WERI-Rb-1 (cell line): ENCODE results near the gene NAALADL1.

Experiments used
- DNase-seq: peaks from one replicate; pipeline ENCODE4 v3.0.0-alpha.2; 2020
- H3K27ac ChIP-seq: fragments of 250-450 bp; sonication (Bioruptor Pico); 2 replicates; pipeline ENCODE4 v1.5.1; 2020; ENCODE audit warnings: mild to moderate bottlenecking, moderate library complexity
- H3K27me3 ChIP-seq: fragments of 250-450 bp; sonication (Bioruptor Pico); 2 replicates; pipeline ENCODE4 v1.5.1; 2021; ENCODE audit warnings: mild to moderate bottlenecking, low read depth, moderate library complexity; ENCODE audit not compliant: insufficient read depth, severe bottlenecking
- H3K36me3 ChIP-seq: fragments of 250-450 bp; sonication (Bioruptor Pico); 2 replicates; pipeline ENCODE4 v1.5.1; 2020; ENCODE audit warnings: mild to moderate bottlenecking, moderate library complexity
- H3K4me3 ChIP-seq: 2 replicates; pipeline ENCODE4 v1.5.1; 2011; ENCODE audit warnings: low read depth, mild to moderate bottlenecking, control low read depth, low read length
- H3K9me3 ChIP-seq: fragments of 250-450 bp; sonication (Bioruptor Pico); 2 replicates; pipeline ENCODE4 v1.5.1; 2021; ENCODE audit warnings: mild to moderate bottlenecking, moderate library complexity; ENCODE audit not compliant: severe bottlenecking
- TF ChIP-seq, protein P1 (sequence below): IDR thresholded peaks from 2 replicates; pipeline ENCODE4 v1.5.1; 2011; ENCODE audit warnings: low read depth, mild to moderate bottlenecking, control low read depth, inconsistent platforms, low read length

The NAALADL1 gene

DNA sequence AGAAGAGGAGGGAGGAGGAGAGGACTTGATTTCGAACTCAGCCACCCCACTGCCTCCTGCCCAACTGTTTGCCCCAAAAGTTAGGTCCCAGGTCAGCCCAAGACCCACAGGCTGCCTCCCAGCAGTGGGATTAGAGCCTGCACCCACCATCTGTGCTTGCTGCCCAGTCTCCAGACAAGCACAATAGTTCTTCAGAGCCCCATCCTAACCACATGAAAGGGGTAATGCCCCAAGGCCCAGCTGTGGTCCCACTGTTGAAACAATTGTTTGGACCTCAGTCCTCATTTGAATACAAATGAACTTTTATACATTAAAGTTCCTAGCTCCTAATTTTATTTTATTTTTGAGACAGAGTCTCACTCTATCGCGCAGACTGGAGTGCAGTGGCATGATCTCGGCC lies 32.3 kb upstream of the NAALADL1 start:
- no peak for DNase-seq
- TF ChIP-seq, protein P1, sequence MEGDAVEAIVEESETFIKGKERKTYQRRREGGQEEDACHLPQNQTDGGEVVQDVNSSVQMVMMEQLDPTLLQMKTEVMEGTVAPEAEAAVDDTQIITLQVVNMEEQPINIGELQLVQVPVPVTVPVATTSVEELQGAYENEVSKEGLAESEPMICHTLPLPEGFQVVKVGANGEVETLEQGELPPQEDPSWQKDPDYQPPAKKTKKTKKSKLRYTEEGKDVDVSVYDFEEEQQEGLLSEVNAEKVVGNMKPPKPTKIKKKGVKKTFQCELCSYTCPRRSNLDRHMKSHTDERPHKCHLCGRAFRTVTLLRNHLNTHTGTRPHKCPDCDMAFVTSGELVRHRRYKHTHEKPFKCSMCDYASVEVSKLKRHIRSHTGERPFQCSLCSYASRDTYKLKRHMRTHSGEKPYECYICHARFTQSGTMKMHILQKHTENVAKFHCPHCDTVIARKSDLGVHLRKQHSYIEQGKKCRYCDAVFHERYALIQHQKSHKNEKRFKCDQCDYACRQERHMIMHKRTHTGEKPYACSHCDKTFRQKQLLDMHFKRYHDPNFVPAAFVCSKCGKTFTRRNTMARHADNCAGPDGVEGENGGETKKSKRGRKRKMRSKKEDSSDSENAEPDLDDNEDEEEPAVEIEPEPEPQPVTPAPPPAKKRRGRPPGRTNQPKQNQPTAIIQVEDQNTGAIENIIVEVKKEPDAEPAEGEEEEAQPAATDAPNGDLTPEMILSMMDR = no peak
- H3K36me3 ChIP-seq = peaks cover 9% of the 10 kb centered on the region
- no peaks in the 10 kb centered on the region for H3K27me3 ChIP-seq
- no peak overlapping the region for H3K27ac ChIP-seq
- no peak overlapping the region for H3K4me3 ChIP-seq
- no peaks in the 10 kb centered on the region for H3K9me3 ChIP-seq

DNA sequence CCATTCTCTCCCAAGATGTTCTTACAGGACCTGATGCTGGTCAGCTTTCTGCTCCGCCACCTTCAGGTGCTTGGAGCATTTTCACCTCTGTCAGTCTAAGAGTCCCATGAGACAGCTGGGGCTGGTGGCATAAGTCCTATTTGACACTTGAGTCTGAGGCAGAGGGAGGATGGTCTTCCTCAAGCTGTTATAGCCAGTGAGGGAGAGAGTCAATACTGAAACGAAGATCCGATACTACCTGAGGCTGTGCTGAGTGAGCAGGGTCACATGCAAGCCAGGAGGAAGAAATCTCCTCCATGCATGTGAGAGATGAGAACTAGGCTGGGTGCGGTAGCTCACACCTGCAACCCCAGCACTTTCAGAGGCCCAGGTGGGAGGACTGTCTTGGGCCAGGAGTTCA lies 31.3 kb upstream of the NAALADL1 start:
- Histone ChIP-seq H3K27ac (no peak overlapping the region), H3K36me3 (peaks cover 16% of the 10 kb centered on the region), H3K27me3 (no peaks in the 10 kb centered on the region), H3K4me3 (no peak overlapping the region), H3K9me3 (no peaks in the 10 kb centered on the region)
- TF ChIP-seq, protein P1 = no peak
- DNase-seq = no peak

DNA sequence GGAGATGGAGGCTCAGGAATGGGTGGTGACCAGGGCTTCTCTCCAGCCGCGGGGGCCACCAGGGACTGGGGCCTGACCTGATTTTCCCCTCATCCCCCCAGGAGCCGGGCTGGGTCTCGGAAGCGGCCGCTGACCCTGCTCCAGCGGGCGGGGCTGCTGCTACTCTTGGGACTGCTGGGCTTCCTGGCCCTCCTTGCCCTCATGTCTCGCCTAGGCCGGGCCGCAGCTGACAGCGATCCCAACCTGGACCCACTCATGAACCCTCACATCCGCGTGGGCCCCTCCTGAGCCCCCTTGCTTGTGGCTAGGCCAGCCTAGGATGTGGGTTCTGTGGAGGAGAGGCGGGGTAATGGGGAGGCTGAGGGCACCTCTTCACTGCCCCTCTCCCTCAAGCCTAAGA lies 29.5 kb upstream of the NAALADL1 start:
- Histone ChIP-seq H3K4me3 (no peak overlapping the region), H3K27me3 (no peaks in the 10 kb centered on the region), H3K36me3 (peaks cover 24% of the 10 kb centered on the region), H3K9me3 (no peaks in the 10 kb centered on the region), H3K27ac (no peak overlapping the region)
- TF ChIP-seq, protein P1 = no peak
- no peak for DNase-seq

DNA sequence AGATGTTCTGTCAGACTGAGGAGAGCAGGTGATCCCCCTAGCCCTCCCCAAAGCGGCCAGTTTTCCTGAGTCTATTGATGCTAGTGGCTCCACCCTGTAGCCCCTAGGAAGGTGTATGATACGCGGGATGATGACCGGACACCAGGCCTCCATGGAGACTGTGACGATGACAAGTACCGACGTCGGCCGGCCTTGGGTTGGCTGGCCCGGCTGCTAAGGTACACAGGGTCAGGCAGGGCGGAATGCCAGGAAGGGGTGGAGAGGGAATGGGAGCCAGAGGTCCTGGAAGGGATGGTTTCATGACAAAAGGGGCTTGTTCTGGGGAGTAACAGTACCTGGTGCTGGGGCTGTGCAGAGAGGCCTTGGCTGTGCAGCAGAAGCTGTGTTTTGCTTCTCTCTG lies 28.9 kb upstream of the NAALADL1 start:
- no peak overlapping the region for H3K4me3 ChIP-seq
- no peak overlapping the region for H3K27ac ChIP-seq
- H3K27me3 ChIP-seq = no peaks in the 10 kb centered on the region
- DNase-seq = no peak
- H3K9me3 ChIP-seq = no peaks in the 10 kb centered on the region
- TF ChIP-seq, protein P1 = no peak
- H3K36me3 ChIP-seq = peaks cover 28% of the 10 kb centered on the region

DNA sequence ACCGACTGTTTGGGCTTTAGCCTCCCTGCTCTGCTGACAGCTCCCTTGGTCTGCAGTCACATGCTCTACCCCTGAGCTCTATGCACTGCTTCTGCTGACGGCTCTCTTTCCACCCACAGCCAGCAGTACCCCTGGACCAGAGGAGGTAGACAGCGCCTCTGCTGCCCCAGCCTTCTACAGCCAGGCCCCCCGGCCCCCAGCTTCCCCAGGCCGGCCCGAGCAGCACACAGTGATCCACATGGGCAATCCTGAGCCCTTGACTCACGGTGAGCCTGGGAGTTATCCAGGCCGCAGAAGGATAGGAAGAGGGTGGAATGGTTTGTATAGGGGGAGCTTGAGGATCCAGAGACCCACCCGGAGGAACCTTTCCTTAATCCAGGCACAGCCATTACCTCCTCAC lies 28.5 kb upstream of the NAALADL1 start:
- DNase-seq = no peak
- TF ChIP-seq, protein P1 = no peak
- H3K36me3 ChIP-seq = peaks cover 31% of the 10 kb centered on the region

DNA sequence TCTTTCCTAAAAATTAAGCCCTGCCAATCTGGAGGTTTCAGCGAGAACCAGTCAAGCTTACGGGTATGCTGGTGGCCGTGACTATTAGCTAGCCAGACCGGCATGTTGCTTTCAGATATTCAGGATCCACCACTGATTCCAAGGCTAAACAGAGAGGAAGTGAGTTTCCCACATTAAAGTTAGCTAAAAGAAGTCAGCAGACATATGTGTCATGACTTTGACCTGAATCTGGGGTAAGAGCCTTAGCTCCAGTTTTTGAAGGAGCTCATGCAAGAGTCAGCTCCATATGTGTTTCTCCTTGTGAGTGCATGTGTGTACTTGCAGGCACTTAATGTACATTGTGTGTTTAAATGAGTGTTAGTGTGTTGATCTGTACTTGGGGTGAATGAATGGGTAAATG lies 27.1 kb upstream of the NAALADL1 start:
- Histone ChIP-seq H3K36me3 (peaks cover 40% of the 10 kb centered on the region), H3K9me3 (no peaks in the 10 kb centered on the region), H3K27ac (no peak overlapping the region), H3K27me3 (no peaks in the 10 kb centered on the region), H3K4me3 (no peak overlapping the region)
- TF ChIP-seq, protein P1 = no peak
- no peak for DNase-seq

More for the DNA sequence above, 28.5 kb upstream of the NAALADL1 start:
- Histone ChIP-seq H3K27ac (no peak overlapping the region), H3K4me3 (no peak overlapping the region), H3K9me3 (no peaks in the 10 kb centered on the region), H3K27me3 (no peaks in the 10 kb centered on the region)
